HG03460 (cell line): ENCODE results near the gene ADRB2.

Source experiments
- ATAC-seq: cut with Tn5 transposase; IDR thresholded peaks from one replicate; pipeline ENCODE4 v1.9.1; 2021; ENCODE audit not compliant: unreplicated experiment

Gene ADRB2

DNA sequence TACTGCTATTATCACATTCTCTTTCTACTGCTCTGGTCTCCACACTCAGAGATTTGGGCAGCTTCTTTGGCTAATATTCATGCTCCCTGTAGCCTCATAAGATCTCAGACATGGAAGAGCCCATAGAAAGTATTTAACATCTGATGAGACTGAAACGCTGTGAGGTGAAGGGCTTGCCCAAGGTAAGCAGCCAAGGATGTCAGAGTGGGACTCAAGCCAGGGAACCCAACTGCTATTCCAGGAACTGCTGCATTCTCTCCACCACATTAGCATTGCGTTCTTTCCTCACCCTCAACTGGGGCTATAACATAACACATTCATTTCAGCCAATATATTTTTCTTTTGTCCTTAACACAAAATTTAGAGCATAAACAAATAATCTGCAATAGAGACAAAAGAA is 3.8 kb downstream of the ADRB2 start:
- ATAC-seq, result no peak

DNA sequence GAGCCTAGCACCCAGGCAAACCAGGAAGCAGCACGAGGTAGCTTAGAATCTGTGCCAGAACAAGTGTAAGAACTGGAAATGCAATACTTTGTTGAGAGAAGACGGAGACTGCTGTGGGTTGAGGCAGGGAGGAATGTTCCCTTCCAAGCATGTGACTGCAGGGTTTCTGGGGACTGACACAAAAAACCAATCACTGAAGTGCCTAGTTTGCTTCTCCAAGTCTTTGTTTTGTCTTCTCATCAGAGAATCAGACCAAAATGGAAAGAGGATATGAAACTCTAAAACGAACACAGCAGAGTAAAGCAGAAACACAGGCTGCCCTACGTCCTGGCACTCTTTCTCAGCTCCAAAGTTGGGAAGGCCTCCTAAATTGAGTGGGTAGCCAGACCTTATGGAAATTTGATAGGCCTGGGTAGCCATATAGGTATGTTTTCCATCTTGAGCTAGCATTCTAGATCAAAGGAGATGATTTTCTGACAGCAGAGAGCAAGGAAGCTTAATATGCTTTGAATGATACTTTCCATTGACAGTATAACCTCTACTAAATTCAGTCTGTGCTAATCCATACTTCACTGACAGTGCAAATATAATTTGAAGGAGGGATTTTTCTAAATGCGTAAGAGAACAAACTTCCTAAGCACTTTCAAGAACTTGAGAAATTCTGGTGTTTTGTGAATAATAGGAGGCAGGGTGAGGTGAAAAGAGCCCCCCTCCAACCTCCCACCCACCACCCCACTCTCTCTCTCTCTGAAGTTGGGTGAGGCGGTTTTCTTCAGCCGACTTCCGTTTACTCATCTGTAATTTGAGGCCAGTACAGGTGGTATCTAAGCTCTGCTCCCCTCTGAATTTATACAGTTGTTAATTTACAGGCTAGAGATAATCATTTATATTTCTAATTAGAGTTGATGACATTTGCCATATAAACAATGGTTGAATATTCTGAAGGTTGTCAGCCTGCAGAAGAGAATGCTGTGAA is 5.5 kb downstream of the ADRB2 start:
- ATAC-seq, result peak; percentile 86

DNA sequence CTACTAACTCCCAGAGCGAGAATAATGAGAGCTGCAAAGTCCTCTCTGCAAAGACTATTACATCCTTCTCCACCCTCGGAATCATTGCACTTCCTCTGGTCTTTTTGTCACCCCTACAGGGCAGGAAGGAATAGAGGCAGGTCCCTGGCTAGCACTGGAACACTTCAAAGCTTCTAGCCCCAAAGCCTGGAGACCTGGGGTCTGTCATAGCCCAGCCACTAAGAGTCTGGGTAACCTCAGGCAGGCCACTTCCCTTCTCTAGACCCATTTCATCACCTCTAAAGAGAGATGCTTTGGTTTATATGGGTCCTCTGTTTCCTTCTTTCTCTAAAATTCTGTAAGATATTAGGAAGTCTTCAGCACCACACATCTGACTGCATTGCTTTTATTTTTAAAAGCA is 6.7 kb downstream of the ADRB2 start:
- no peak for ATAC-seq

DNA sequence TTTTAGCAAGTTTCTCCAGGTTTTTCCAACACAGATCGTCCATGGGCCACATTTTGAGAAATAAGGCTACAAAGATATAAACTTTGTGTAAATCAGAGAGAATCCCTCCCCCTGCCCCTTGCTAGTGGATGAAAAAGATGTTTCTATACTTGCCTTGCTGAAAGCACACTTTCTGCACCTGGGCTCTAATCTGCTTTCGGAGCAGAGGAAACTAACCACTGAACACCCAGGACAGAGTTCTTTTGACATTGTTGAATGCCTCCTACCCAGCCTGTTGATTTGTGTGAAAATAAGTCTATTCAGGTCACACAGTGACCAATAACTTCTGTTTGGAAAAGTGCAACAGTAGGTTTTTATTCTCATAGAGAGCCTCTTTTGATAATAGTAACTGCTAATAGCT is 7.5 kb downstream of the ADRB2 start:
- ATAC-seq, result no peak

DNA sequence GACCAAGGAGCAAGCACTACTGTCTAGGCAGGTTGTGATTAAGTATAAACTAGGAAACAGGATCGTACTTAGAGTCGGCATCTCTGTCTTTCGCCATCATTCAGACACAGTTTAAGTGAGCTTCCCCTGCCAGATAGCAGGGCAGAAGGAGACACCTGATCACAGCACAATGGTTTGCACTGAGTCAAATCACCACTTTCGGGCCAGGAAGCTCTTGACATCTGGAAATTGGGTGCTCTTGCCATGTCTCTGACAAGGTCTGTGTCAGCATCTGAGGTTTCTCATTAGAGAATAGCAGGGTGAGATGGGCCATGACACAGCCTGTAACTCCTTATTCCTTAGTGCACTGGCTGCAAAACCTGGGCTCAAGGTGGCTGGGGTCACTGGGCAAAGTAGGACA is 8.3 kb downstream of the ADRB2 start:
- peak; percentile 38 for ATAC-seq

DNA sequence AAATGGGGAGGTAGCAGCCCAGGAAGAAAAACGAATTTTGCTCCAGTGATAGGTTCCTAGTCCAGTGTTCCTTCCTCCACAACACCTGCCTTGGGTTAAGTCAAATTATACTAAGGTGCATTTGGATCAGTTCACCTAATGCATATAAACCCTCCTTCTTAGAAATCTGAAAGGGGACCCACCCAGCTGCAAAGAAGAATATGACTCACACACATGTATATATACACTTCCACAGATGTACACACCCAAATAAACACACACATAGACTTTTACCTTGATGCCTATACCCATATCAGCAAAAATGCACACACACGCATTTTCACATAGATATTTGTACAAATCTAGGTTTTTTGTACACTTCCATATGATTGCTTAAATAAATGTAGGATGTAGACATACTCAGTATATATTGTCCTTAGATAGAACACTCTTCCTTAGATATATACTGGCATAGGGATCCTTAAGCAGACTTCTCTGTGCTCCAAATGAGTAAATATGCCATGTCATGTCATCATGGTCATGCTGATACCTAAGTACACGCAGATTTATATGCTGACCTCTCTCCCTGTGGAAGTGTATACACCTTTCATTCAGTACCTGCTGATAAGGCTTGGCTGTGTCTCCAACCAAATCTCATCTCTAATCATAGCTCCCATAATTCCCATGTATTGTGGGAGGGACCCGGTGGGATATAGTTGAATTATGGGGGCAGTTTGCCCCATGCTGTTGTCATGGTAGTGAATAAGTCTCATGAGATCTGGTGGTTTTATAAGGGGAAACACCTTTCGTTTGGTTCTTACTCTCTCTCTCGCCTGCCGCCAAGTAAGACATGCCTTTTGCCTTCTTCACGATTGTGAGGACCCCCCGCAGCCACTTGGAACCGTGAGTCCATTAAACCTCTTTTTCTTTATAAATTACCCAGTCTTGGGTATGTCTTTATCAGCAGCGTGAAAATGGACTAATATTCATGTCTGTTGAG is 10.2 kb downstream of the ADRB2 start:
- ATAC-seq, result no peak

DNA sequence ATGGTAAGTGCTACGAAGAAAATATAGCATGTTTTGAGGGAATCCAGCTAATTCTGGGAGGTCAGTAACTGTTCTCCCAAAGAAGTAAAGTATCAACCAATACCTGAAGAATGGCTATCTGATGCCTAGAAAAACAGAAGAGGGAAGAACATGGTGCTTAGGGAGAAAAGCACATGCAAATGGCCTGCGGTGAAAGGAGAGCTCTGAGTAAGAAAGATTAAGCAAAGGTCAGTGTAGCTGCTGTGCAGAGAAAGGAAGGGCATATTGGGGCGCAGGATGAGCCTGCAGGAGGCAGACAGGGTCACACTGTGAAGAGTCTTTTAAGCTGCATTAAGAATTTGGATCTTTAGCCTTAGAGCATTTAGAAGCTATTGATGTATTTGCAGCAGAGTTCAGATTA is 11.0 kb downstream of the ADRB2 start:
- ATAC-seq, result no peak

DNA sequence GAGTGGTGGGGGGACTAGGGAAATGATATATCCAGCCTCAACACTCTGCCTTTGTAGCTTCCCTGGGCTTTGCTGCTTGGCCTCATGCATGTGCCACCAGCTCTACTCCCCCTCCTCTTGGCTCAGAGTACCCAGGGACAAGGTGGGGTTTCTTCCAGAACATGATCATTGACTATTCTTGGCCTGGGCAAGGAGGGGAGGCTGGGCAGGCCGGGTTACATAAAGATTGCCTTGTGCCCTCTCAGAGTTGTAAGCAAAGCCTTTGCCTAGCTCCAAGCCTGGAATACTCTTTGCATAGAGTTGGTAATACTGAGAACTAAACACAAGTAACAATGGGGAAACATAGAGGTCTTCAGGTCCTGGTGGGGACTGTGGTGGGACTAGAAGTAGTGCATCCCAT is 11.9 kb downstream of the ADRB2 start:
- ATAC-seq, result no peak

DNA sequence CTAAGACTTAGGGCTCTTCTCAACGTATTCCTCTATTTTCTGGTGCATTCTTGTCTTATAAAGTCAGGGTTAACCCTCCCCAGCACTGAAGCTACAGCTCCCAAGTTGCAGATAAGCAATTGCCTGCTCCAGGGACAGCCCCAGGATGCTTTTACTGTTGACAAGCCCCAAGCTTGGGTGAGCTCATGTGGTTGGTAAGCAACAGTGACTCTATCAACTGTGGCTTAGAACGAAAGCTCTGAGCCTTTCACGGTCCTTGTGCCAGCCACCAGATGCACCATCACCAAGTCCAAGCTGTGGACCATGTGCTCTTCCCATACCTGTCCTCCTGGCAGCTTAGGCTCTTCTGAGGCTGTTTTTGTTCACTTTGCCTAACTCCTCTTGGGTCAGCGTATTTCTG is 13.5 kb downstream of the ADRB2 start:
- peak; percentile 70 for ATAC-seq

DNA sequence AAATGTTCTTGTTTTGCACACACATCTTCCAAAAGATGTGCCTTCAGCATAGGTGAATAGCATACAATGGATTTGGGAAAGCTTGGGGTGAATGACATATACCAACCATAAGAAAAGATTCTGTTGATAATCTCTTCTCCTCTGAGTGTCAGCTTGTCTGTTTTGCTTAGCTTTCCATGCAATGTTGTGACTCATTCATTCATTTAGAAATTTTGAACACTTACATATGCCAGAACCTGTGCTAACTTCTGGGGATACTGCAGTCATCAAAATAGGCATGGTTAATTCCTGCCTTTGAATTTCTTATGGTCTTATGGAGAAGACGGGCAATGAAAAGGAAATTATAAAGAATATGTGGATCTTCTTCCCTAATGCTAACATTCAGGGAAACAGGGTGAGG is 14.1 kb downstream of the ADRB2 start:
- no peak for ATAC-seq

DNA sequence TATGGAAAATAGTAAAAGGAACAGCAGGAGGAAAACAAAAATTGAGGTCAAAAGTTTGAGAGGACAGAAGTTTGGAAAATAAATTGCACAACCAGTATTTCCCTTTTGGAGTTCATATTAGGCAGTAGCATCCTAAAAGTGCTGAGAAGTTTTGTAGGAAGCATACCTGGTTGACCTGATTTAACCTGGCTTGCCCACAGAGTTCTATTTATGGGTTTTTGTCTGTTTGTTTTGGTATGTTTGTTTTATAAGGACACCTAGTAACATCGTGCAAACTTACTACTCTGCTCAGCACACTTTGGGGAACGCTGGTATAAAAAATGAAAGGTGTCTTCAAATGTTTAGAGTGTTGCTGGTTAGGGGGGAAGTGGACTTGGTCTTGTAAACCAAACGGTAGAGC is 15.1 kb downstream of the ADRB2 start:
- ATAC-seq, result no peak

DNA sequence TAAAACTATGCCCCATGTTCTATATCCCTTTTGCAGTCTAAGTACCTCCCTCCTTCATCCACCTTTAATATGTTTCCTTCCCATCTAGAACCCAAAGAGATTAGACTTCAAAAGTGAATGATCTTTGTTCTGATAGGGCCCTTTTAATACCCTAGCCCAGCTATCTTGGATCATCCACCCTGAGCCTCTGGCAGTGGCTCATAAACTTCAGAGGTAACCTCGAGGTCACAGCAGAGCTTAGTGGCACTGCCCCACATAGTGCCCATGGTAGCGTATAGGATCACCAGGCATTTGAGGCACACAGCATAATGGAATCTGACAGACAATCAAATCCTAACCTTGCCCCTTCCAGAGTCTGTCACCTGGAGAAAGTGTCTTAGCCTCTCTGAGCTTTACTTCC is 15.8 kb downstream of the ADRB2 start:
- ATAC-seq, result no peak

DNA sequence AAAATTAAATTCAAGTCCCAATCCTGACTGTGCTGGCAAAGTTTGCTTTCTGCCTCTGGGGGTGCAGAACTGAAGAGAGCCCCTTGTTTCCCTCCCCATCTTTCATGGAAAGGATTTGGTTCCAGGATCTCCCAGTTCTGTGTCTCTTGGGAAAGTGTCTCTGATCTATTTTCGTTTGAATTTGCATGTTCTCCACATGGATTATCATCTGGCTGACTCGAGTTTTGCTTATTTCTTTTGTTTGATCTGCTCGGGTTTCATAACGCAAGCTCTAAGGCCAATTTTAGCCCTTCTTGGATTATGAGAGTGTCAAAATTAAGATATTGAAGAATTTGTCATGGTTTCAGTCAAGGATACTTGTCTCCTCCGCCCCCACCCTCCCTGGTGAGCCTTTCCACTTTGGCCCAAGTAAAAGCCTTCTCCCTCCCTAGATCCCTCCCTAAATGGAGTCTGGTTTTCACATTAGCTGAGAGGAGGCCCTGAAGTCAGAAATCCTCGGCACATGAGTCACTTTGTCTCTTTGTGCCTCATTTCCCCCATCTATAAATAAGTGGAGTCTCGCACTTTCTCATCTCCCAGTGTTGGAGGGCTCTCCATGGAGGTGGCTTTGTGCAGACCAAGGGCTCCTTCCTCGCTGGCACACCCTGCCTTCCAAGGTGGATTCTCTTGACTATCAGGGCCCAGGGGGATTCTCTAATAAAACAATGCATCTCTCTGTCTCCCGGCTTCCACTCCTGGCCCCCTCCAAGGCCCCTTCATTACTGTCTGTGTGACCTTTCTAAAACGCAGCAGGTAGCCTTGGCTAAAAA is 17.3 kb downstream of the ADRB2 start:
- no peak for ATAC-seq

DNA sequence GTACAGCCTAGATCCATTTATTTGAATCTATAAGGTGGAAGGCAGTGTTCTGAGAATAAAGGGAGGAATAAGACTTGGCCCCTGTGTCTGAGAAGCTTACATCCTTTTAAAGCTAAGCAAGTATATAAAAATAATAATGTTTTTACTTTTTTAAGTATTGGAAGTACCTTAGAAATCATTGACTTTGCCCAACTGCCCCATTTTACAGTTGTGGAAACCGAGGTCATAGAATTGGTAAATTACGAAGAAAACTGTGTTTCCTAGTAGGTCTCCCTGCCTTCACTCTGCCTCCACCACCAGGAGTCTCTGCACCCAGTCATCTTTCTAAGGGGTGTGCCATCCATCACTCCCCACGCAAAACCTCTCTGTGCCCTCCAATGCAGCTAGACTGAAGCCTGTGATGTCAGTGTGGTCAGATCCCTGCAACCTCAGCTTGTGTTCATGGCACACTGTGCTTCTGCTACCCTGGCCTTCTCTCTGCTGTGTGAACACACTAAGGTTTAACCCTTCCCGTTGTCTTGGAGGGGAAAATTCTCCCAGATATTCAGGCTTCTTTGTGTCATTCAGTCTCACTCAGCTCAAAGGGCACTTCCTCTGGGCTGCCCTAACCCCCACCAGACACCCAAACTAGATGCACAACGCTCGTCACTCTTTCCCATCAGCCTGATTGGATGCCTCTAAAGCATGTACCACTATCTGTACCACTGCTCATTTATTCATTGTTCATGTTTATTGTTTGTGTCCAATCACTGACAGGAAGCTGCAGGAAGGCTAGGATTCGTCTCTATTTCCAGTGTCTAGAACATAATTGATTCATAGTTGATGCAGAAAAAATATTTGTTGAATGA is 18.2 kb downstream of the ADRB2 start:
- no peak for ATAC-seq

DNA sequence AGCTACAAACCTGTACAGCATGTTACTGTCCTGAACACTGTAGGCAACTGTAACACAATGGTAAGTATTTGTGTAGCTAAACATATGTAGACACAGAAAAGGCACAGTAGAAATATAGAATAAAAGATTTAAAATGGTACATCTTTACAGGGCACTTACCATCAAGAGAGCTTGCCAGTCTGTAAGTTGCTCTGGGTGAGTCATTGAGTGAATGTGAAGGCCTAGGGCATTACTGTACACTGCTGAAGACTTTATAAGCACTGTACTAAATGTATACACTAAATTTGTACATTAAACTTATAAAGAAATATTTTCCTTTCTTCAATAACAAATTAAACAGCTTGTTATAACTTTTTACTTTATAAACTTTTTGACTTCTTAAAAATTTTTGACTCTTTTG is 20.5 kb downstream of the ADRB2 start:
- ATAC-seq, result no peak

DNA sequence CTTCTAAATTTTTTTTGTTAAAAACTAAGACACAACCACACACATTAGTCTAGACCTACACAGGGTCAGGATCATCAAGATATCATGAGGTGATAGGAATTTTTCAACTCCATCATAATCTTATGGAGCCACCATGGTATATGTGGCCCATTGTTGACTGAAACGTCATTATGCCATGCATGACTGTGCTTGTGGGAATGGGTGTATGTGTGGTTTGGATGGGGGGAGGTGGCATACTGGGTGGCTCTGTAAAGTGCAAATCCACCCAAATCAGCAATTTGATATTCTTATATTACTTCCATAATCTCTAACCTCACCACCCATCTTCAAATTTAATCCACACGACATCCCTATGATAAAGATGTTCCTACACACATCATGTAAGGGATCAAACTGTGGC is 21.0 kb downstream of the ADRB2 start:
- no peak for ATAC-seq

DNA sequence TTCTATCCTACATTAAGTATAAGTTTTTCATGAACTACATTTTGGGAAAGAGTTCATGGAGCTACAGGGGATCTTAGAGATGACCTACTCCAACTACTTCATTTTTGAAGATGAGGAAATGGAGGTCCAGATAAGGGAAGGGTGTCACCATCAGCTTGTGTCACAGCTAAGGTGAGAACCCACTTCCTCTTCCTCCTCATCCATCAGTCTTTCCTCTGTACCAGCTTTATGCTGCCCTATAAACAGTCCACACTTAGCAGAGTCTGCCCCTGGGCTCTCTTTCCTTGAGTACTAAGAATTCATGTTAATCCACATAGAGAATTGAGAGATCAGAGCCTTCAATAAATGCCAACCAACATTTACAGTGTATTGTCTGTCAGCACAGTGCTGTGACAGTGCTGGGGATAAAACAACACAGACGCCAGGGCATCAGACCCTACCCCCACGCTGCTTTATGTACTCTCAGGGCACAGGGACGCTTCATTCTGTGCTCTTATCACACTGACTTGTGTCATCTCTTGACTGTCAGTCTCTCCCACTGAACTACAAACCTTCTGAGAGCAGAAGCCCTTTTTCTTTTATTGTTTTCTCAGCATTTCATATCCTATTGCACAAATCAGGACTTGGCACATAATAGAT is 22.1 kb downstream of the ADRB2 start:
- no peak for ATAC-seq

DNA sequence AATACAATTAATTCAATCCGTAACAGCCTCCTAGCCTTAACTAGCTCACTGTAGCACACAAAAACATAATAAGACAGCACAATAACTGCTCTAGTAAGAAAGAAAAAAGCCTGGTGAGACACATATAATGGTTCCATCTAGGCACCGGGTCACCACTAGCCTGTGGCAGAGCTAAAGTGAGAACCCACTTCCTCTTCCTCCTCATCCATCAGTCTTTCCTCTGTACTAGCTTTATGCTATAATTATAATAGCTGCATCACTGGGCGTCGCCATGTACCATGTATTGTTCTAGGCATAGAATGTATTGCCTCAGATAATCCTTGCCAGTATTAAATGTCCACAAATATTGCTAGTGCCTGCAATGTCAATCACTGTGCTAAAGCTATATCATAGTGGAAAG is 23.1 kb downstream of the ADRB2 start:
- ATAC-seq, result no peak

DNA sequence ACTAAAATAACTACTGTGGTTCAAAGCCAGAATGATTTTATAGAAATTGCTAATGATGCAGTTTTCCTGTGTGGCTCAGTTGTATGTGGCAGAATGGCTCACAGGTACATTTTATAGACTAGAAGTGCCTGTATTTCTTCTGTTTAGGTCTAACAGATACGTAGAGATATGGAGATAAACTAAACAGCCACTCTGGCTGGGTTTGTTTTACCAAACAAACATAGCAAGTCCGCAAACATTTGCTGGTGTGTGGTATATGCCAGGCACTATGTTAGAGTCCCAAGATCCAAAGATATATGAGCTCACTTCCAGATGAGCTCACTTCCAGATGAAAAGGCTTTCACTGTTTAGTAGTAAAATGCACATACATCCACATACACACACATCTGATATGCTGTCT is 24.4 kb downstream of the ADRB2 start:
- no peak for ATAC-seq

DNA sequence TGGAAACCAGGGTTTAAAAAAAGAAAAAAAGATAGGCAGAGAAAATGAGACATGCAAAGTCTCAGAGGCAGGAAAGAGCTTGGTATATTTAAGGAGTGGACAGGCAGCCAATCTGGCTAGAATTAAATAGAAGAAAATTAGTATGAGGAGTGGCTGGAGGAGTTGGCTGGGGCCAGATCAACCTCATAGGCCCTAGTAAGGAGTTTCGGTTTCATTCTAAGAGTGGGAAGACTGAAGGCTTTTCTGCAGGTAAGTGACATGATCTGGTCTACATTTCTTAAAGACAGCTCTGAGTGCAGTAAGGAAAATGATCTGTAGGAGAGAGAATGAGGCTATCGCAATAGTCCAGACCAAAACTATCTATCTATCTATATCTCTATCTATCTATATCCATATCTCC is 27.5 kb downstream of the ADRB2 start:
- peak; percentile 63 for ATAC-seq
